Esophagus muscularis mucosa (tissue), 4 donors: ENCODE measurements around the gene LENG8.

Experiments
- EP300 ChIP-seq: sonication (generic); formaldehyde crosslinking; IDR thresholded peaks from one replicate; pipeline ENCODE4 v1.6.1; 2017; ENCODE audit warnings: antibody characterized with exemption
- POLR2A ChIP-seq: fragments of 450-650 bp; IDR thresholded peaks from one replicate; pipeline ENCODE4 v1.6.1; 2017; ENCODE audit warnings: antibody characterized with exemption, moderate library complexity, mild to moderate bottlenecking, low read depth
- POLR2AphosphoS5 ChIP-seq, 2 donors: sonication (generic); formaldehyde crosslinking; IDR thresholded peaks; one replicate each; pipeline ENCODE4 v1.6.1; 2017; ENCODE audit warnings: antibody characterized with exemption in 2 of 2
- TF ChIP-seq, protein P1 (sequence below), 3 experiments: fragments of 200-600 bp in 2 of 3; fragments of 450-650 bp in 1 of 3; sonication (generic) in 2 of 3; IDR thresholded peaks; one replicate each; pipeline ENCODE4 v1.5.1; 2017 to 2019; ENCODE audit warnings: antibody characterized with exemption in 3 of 3, mild to moderate bottlenecking in 2 of 3, moderate library complexity in 1 of 3

DNA sequence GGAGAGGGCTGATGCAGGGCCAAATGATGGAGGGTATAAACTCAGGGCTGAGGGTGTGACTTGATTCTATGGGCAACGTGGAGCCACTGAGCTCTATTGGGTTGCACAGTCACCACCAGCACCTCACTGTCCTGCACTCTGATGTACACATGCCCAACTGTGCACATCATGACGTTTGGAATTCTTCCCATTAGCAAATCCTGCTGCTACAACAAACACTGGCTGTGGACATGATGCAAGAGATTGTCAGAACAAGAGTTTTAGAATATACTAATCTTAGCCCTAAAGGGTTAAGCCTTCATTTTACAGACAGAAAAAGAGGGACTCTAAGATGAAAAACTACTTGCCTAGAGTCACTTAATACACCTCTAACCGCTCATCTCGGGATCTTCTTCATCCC is 36.1 kb upstream of the LENG8 start:
- TF ChIP-seq, protein P1, sequence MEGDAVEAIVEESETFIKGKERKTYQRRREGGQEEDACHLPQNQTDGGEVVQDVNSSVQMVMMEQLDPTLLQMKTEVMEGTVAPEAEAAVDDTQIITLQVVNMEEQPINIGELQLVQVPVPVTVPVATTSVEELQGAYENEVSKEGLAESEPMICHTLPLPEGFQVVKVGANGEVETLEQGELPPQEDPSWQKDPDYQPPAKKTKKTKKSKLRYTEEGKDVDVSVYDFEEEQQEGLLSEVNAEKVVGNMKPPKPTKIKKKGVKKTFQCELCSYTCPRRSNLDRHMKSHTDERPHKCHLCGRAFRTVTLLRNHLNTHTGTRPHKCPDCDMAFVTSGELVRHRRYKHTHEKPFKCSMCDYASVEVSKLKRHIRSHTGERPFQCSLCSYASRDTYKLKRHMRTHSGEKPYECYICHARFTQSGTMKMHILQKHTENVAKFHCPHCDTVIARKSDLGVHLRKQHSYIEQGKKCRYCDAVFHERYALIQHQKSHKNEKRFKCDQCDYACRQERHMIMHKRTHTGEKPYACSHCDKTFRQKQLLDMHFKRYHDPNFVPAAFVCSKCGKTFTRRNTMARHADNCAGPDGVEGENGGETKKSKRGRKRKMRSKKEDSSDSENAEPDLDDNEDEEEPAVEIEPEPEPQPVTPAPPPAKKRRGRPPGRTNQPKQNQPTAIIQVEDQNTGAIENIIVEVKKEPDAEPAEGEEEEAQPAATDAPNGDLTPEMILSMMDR (IDR thresholded peaks at IDR 0.05), result no peak
- TF ChIP-seq EP300 (no peak), POLR2A (no peak), POLR2AphosphoS5 (IDR thresholded peaks at IDR 0.05) (no peak)
